CD4-positive, CD25-positive, alpha-beta regulatory T cell (primary cell): Measurements from ENCODE around the gene SEMA5B. TPM values are rescaled to one million over a fixed set of nuclear protein-coding genes. Genes with fewer than 3 reads are reported as not detected.
A peak's percentile ranks its signal among the peaks of the same experiment; 100 is the strongest.

Experiments
- ATAC-seq, 2 donors: fragments of 150-1000 bp; cut with Tn5 transposase; one replicate each; pipeline ENCODE4 v1.10.0; 2021; ENCODE audit warnings: low read depth in 2 of 2, moderate number of reproducible peaks in 2 of 2, moderate library complexity in 1 of 2
- DNase-seq, 3 donors: peaks; one replicate each; pipeline versions ENCODE4 v3.0.0 to v3.0.0-alpha.2; 2012 to 2022; ENCODE audit warnings: mixed read lengths in 1 of 3
- H3K27ac ChIP-seq: one replicate; pipeline ENCODE4 v1.7.0; 2013; ENCODE audit warnings: mild to moderate bottlenecking, low read length; ENCODE audit not compliant: insufficient read depth, poor library complexity, severe bottlenecking
- H3K27me3 ChIP-seq: one replicate; pipeline ENCODE4 v1.7.0; 2013; ENCODE audit warnings: low read length; ENCODE audit not compliant: control insufficient read depth, insufficient read depth
- H3K36me3 ChIP-seq: one replicate; pipeline ENCODE4 v1.7.0; 2013; ENCODE audit warnings: mild to moderate bottlenecking, low read length, moderate library complexity; ENCODE audit not compliant: control insufficient read depth, insufficient read depth
- H3K4me1 ChIP-seq: 2 replicates; pipeline ENCODE4 v1.7.0; 2013; ENCODE audit warnings: mild to moderate bottlenecking, low read length; ENCODE audit not compliant: insufficient read depth, control insufficient read depth, poor library complexity, severe bottlenecking
- H3K4me3 ChIP-seq: one replicate; pipeline ENCODE4 v1.7.0; 2013; ENCODE audit warnings: low read depth, mild to moderate bottlenecking, low read length, moderate library complexity
- H3K9me3 ChIP-seq, 2 experiments: 1 replicate in 1 of 2; 2 replicates in 1 of 2; pipeline ENCODE4 v1.7.0; 2013; ENCODE audit warnings: low read length in 2 of 2, mild to moderate bottlenecking in 1 of 2, moderate library complexity in 1 of 2; ENCODE audit not compliant: control insufficient read depth in 2 of 2
- H3K27ac Mint-ChIP-seq, 3 donors: one replicate each; pipeline ENCODE4 v1.8.0; 2020 to 2022; ENCODE audit warnings: mild to moderate bottlenecking in 3 of 3, mixed read lengths in 3 of 3, moderate library complexity in 2 of 3
- H3K27me3 Mint-ChIP-seq: one replicate; pipeline ENCODE4 v1.8.0; 2022; ENCODE audit warnings: mild to moderate bottlenecking, mixed read lengths
- H3K36me3 Mint-ChIP-seq: one replicate; pipeline ENCODE4 v1.8.0; 2020; ENCODE audit warnings: mixed read lengths
- H3K4me1 Mint-ChIP-seq, 4 donors: one replicate each; pipeline ENCODE4 v1.8.0; 2020 to 2022; ENCODE audit warnings: mixed read lengths in 4 of 4, mild to moderate bottlenecking in 1 of 4
- H3K4me3 Mint-ChIP-seq, 4 donors: one replicate each; pipeline ENCODE4 v1.8.0; 2020 to 2022; ENCODE audit warnings: mild to moderate bottlenecking in 4 of 4, mixed read lengths in 4 of 4, moderate library complexity in 3 of 4
- H3K9me3 Mint-ChIP-seq, 7 donors: one replicate each; pipeline ENCODE4 v1.8.0; 2020 to 2022; ENCODE audit warnings: mixed read lengths in 7 of 7, mild to moderate bottlenecking in 3 of 7, moderate library complexity in 2 of 7
- polyA plus RNA-seq, 4 donors: library from polyadenylated mRNA; unstranded; fragments of 300-500 nt; fragmentation: Illumina TruSeq; gene quantifications; one replicate each; pipeline ENCODE4 v1.2.3, GENCODE V29; 2021
- total RNA-seq: library from RNA; stranded (reverse); gene quantifications from one replicate; pipeline ENCODE4 v1.2.3, GENCODE V29; 2022

SEMA5B gene
- total and polyA plus RNA-seq, 5 donors from 2014 or later, result 0.50 TPM; not detected in 4

DNA sequence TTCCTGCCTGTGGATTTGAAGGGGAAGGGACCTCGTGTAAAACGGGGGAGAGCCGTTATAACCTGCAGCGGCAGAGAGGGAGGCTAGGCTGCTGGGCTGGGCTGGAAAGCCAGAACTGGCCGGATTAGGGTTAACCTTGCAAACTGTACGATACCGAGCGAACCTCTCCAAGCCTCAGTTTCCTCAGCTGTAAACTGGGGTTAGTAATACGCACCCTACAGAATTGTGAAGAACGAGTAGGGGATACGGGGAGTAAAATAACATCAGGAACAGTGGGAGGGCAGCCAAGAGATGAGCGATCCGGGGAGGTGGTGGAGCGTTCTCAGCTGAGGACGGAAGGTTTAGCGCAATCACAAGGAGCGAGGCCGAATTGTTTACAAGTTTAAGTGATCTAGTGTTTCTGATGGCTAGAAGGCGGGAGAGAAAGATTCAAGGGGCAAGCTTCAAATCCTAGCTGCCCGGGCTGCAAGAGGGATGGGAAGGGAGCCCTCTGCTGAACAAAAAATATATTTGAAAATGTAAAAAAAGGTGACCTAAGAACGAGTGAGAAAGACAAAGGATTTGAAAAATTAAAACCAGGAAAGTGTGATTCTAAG lies 768 bp upstream of the SEMA5B start:
- ATAC-seq (peak in 1 of 2 donors; percentile 26), DNase-seq (peak in 2 of 3 donors; percentile 24 to 54)
- Histone ChIP-seq H3K4me3 (peak overlapping the region; percentile 68), H3K9me3 (peaks cover 0 to 2% of the 10 kb centered on the region in 2 experiments), H3K27ac (no peak overlapping the region), H3K4me1 (peaks cover 22% of the 10 kb centered on the region), H3K27me3 (peaks cover 55% of the 10 kb centered on the region), H3K36me3 (no peaks in the 10 kb centered on the region)
- Mint-ChIP-seq H3K27ac (no peak overlapping the region), H3K4me3 (peak overlapping the region; percentile 76 to 94 (median 86)), H3K9me3 (peaks cover 0 to 2% (median 0%) of the 10 kb centered on the region in 7 donors), H3K27me3 (peaks cover 35% of the 10 kb centered on the region), H3K4me1 (peaks cover 6 to 21% (median 7%) of the 10 kb centered on the region in 4 donors), H3K36me3 (no peaks in the 10 kb centered on the region)

DNA sequence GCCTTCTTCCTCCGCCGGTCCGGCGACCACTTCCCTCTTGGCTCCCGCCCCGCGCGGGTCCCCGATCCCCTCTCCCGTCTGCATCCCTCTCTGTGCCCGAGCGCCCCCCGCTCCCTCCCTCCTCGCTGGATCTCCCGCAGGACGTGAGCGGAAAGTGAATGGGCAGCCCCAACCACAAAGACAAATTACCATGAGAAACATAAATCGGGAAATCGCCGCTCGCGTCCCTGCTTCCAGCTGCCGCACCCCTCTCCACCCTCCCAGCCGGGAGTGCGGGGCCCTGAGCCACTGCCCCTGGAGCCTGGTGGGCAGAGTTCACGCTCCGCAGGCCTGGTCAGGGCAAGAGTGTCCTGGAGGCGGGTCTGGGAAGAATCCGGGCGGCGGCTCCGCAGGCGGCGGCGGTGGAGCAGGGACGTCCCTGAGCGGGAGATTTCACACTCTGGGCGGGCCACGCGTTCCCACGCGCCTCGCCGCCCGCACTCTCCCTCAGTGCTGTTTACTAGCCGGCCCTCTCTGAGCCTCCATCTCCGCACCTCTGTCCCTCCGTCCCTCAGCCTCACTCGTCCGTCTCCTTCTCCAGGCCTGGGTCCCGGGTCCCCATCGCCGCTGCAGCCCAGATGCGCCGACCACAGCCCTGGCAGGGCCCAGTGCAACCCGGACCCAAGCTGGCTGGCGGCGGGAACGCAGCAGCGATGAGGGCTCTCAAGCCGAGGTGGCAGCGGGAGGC lies 835 bp downstream of the SEMA5B start:
- no peak for ATAC-seq
- H3K36me3 Mint-ChIP-seq, result no peaks in the 10 kb centered on the region
- H3K4me1 Mint-ChIP-seq, result peaks cover 6 to 21% (median 7%) of the 10 kb centered on the region in 4 donors
- peaks cover 0 to 2% (median 0%) of the 10 kb centered on the region in 7 donors for H3K9me3 Mint-ChIP-seq
- H3K4me3 Mint-ChIP-seq, result peak overlapping the region in 3 of 4 donors; percentile 32 to 78 (median 70)
- H3K27me3 ChIP-seq, result peaks cover 59% of the 10 kb centered on the region
- H3K36me3 ChIP-seq, result no peaks in the 10 kb centered on the region
- H3K4me3 ChIP-seq, result no peak overlapping the region
- H3K4me1 ChIP-seq, result peaks cover 22% of the 10 kb centered on the region
- DNase-seq, result no peak
- H3K27me3 Mint-ChIP-seq, result peaks cover 49% of the 10 kb centered on the region
- H3K27ac Mint-ChIP-seq, result no peak overlapping the region
- H3K9me3 ChIP-seq, result peaks cover 0 to 2% of the 10 kb centered on the region in 2 experiments
- no peak overlapping the region for H3K27ac ChIP-seq

- no peak overlapping the region for H3K27ac ChIP-seq
- Mint-ChIP-seq H3K27me3 (peaks cover 58% of the 10 kb centered on the region), H3K36me3 (no peaks in the 10 kb centered on the region), H3K9me3 (peaks cover 0 to 2% (median 0%) of the 10 kb centered on the region in 7 donors), H3K27ac (no peak overlapping the region), H3K4me1 (peaks cover 6 to 21% (median 7%) of the 10 kb centered on the region in 4 donors), H3K4me3 (peak overlapping the region; percentile 46 to 78 (median 72))
- H3K4me3 ChIP-seq, result no peak overlapping the region
- ATAC-seq, result no peak
- H3K4me1 ChIP-seq, result peaks cover 22% of the 10 kb centered on the region
- peaks cover 56% of the 10 kb centered on the region for H3K27me3 ChIP-seq
- no peak for DNase-seq
- H3K36me3 ChIP-seq, result no peaks in the 10 kb centered on the region
- peaks cover 0 to 2% of the 10 kb centered on the region in 2 experiments for H3K9me3 ChIP-seq
Observed at GRCh38 chr3:123025642-123026521, 1.7 kb downstream of the SEMA5B start.

- peaks cover 49% of the 10 kb centered on the region for H3K27me3 ChIP-seq
Observed at GRCh38 chr3:123024056-123024455, 3.5 kb downstream of the SEMA5B start.

DNA sequence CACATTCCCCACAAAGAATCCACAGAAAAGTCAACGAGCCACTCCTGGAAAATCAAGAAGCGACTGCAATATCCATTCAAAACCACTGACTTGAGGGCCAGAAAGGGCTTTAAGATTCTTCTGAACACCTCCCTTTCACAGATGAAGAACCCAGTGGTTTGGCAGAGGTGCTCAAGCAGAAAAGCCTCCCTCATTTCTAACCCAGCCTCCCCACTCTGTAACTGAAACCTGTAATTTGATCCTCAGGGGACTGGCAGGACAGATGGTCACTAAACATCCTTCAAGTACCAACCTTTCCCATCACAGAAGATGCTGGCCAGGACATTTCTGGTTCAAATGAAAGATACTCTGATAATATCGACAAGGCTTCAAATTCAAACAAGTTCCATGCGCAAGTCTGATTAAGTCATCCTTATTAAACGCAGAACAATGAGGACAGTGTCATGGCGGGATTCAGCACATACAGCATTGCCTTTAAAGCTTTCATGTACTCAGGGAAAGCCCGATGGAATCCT lies 5.5 kb downstream of the SEMA5B start:
- H3K27me3 ChIP-seq, result peaks cover 40% of the 10 kb centered on the region

More at GRCh38 chr3:123024056-123024455, 3.5 kb downstream of the SEMA5B start:
- Histone ChIP-seq H3K27ac (no peak overlapping the region), H3K4me1 (peaks cover 22% of the 10 kb centered on the region), H3K9me3 (peaks cover 0 to 2% of the 10 kb centered on the region in 2 experiments), H3K36me3 (no peaks in the 10 kb centered on the region), H3K4me3 (no peak overlapping the region)
- Mint-ChIP-seq H3K4me1 (peaks cover 6 to 21% (median 7%) of the 10 kb centered on the region in 4 donors), H3K9me3 (peaks cover 0 to 2% (median 0%) of the 10 kb centered on the region in 7 donors), H3K27me3 (peaks cover 68% of the 10 kb centered on the region), H3K4me3 (peak overlapping the region in 1 of 4 donors; percentile 6), H3K27ac (no peak overlapping the region), H3K36me3 (no peaks in the 10 kb centered on the region)
- ATAC-seq (no peak), DNase-seq (no peak)

DNA sequence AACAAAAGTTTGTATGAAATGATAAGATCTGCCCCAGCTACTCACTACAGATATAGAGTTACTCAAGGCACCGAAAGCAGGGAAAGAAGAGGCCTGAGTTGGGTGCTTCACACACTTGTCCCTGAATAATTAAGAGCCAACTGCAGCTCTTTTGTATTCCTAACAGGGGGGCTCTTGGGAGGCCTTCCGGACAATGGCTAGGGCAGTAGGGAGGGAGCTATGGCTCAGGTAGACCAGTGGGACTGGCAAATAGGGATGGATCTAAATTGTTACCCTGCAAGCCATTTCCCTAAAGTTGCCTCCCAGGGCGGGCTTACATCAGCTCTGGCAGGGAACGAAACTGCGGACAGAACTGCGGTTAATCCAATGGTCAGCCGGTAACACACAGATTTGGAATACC lies 6.2 kb downstream of the SEMA5B start:
- Histone ChIP-seq H3K4me3 (no peak overlapping the region), H3K27me3 (peaks cover 40% of the 10 kb centered on the region), H3K36me3 (no peaks in the 10 kb centered on the region), H3K4me1 (peaks cover under 1% of the 10 kb centered on the region), H3K27ac (no peak overlapping the region), H3K9me3 (peaks cover 0 to 2% of the 10 kb centered on the region in 2 experiments)
- DNase-seq, result no peak
- Mint-ChIP-seq H3K4me3 (no peak overlapping the region), H3K36me3 (no peaks in the 10 kb centered on the region), H3K27ac (no peak overlapping the region), H3K9me3 (peaks cover 0 to 2% (median 0%) of the 10 kb centered on the region in 7 donors), H3K27me3 (peaks cover 79% of the 10 kb centered on the region), H3K4me1 (peaks cover 0 to 8% (median 0%) of the 10 kb centered on the region in 4 donors)
- ATAC-seq, result no peak

More for the DNA sequence above, 5.5 kb downstream of the SEMA5B start:
- Mint-ChIP-seq H3K27me3 (peaks cover 81% of the 10 kb centered on the region), H3K9me3 (peaks cover 0 to 2% (median 0%) of the 10 kb centered on the region in 7 donors), H3K4me1 (peaks cover 0 to 13% (median 0%) of the 10 kb centered on the region in 4 donors), H3K27ac (no peak overlapping the region), H3K36me3 (no peaks in the 10 kb centered on the region), H3K4me3 (no peak overlapping the region)
- Histone ChIP-seq H3K9me3 (peaks cover 0 to 2% of the 10 kb centered on the region in 2 experiments), H3K36me3 (no peaks in the 10 kb centered on the region), H3K27ac (no peak overlapping the region), H3K4me3 (no peak overlapping the region), H3K4me1 (peaks cover 7% of the 10 kb centered on the region)
- DNase-seq (no peak), ATAC-seq (no peak)

- H3K9me3 ChIP-seq, result peaks cover 0 to 2% of the 10 kb centered on the region in 2 experiments
- no peaks in the 10 kb centered on the region for H3K4me1 ChIP-seq
- DNase-seq (no peak), ATAC-seq (no peak)
- H3K27me3 Mint-ChIP-seq, result peaks cover 72% of the 10 kb centered on the region
- H3K36me3 Mint-ChIP-seq, result no peaks in the 10 kb centered on the region
- H3K4me1 Mint-ChIP-seq, result peaks cover 0 to 3% (median 0%) of the 10 kb centered on the region in 4 donors
- H3K4me3 ChIP-seq, result no peak overlapping the region
- H3K4me3 Mint-ChIP-seq, result no peak overlapping the region
- peaks cover 0 to 2% (median 0%) of the 10 kb centered on the region in 7 donors for H3K9me3 Mint-ChIP-seq
- H3K27me3 ChIP-seq, result peaks cover 40% of the 10 kb centered on the region
- H3K27ac Mint-ChIP-seq, result no peak overlapping the region
- no peak overlapping the region for H3K27ac ChIP-seq
- H3K36me3 ChIP-seq, result no peaks in the 10 kb centered on the region
Observed at GRCh38 chr3:123020709-123021108, 6.9 kb downstream of the SEMA5B start.
